Tongue (tissue), 2 donors: ENCODE results near the gene KRTAP5-2. TPM values are rescaled to one million over a fixed set of nuclear protein-coding genes. Genes with fewer than 3 reads are reported as not detected.
"Not testable (repeated sequence)": the region's sequence is repeated elsewhere in the genome, so short reads cannot be mapped to it uniquely, and the experiment has no call there.

ENCODE experiments used
- DNase-seq: peaks from one replicate; pipeline ENCODE4 v3.0.0-alpha.2; 2015
- total RNA-seq: library from RNA; depleted of rRNA; stranded (reverse); fragments of >200 nt; gene quantifications from one replicate; pipeline ENCODE4 v1.2.3, GENCODE V29; 2014

Gene KRTAP5-2
- total RNA-seq, 1 donor from 2014 or later, result not detected

DNA sequence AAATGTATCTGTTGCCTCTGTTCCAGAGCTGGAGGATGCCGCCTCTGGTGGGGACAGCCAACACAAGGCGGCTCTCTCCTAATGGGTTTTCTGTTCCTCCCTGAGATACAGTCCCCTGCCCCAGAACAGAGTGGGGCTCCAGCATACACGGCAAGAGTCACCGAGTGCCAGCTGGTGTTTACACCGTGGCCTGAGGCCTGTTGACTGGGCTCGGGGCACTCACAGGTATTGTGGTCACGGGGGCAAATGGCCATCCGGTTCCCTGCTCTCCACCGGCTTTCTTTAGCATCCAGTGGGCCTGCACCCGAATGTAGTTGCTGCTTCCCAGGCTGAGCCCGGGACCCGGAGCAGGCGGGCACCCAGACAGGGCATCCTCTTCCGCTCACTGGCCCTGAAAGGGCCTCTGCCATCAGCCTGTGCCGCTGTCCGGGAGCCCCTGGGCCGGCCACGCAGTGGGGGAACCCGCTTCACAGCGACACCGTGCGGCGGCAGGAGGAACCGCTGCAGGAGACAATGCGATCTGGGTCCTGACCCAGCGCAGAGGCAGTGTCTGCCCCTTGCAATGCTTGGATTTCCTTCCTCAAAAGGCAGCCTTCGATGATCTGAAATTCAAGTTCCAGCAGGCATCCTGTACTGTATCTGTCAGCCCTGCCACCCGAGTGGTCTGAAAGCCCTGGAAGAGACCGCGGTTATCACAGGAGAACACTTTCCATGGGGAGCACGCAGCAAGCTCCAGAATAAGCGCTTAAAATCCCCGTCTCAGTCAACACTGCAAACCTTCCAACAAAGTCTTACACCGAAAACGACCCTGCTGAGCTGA, 30.6 kb upstream of the KRTAP5-2 start:
- peak; percentile 72 for DNase-seq

DNA sequence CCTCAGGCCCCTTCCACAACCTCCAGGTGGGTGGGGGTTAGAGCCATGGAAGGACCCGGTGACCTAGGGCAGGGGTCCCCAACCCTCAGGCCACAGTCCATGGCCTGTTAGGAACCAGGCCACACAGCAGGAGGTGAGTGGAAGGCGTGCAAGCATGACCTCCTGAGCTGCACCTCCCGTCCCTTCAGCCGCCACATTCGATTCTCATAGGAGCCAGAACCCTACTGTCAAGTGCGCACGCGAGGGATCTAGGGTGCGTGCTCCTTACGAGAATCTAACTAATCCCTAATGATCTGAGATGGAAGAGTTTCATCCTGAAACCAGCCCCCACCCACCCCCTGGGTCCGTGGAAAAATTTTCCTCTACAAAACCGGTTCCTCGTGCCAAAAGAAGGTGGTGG, 27.4 kb upstream of the KRTAP5-2 start:
- no peak for DNase-seq

DNA sequence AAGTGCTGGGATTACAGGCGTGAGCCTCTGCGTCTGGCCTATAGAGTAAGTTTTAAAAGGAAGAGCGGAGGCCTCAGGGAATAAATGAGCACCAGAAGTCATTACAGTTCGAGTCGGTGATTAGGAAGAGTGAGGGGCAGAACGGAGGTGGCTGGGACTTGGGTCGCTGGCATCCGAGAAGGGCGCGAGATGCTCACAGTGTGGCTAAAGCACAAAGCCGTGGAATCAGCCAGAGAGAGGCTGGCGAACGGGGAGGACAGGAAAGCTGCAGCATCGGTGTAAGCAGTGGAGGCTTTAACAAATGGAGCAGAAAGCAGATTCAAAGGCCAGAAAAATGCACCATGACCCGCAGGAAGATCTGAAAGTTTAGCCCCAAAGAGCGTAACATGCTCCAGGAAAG, 26.5 kb upstream of the KRTAP5-2 start:
- no peak for DNase-seq

DNA sequence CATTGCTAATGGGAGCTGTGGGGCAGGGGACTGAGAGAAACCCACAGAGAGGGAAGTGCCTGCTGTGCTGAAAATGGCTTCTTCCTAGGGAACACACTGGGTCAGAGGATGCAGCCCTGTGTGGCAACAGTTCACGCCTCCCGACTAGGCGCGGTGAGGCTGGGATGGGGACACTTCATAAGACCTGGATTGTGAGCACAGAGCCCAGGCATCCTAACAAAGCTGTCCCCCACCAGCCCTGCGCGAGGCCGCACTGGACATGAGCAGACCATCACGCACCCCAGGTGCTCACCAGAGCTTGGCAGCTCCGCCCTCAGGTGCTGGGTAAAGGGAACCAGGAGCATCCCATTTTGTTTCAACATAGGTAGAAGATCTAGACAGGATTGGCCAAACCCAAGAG, 25.6 kb upstream of the KRTAP5-2 start:
- no peak for DNase-seq

DNA sequence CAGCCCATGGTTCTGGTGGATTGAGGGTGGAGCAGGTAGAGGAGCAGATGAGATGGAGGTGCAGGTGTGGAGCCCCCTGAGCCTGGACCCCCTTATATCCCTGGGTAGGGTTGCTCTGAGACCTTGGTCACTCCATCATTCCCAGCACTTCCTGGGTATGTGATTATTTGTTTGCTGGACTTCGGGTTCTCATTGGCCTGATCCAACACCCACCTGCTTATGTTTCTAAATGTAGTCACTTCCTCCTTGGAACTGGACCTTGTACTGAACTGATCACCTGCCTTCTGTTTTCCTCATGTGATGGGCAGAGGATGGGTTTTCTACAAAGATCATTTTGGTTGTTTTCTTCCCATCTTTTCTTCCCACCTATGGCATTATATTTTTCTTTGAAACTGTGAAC, 24.0 kb upstream of the KRTAP5-2 start, which contains the start of gene KRTAP5-4:
KRTAP5-4 (minus strand) TSS at position 53 of the 400 bp plus-strand sequence; CDS start at position 8, 45 bp downstream.
- DNase-seq, result no peak

DNA sequence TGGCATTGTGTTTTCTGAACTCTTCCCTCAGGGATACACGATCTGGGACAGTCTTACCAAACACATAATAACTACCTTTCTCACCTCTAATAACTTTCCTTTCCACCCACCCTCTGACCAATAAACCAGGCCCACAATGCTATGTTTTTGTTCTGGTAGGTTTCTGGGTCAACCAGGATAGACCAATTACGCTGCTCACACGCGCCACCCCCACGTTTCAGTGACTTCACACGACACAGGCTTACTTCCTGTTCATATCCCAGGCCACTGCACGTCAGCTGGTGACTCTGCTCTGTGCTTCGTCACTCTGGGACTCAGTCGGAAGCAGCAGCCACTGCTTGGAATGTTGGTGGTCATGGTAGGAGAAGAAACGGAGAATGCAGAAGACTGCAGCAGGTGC, 21.4 kb upstream of the KRTAP5-2 start:
- DNase-seq, result no peak

DNA sequence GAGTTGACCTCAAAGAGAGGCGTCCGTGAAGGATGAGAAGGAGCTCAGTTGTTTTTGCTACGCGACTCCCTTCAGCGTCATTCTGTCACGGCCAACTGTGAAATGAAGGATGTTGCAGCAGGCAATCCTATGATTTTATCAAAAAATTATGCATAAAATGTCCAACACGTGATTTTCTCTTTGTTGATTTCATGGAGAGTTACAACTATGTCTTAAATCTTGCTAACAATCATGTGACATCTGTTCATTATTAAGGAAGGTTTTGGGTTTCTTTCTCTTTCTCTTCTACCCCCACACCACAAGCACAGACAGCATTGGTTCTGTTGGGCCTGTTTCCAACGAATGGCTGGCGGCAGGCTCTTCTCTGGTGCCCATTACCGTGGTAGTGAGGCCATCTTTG, 20.1 kb upstream of the KRTAP5-2 start:
- no peak for DNase-seq

DNA sequence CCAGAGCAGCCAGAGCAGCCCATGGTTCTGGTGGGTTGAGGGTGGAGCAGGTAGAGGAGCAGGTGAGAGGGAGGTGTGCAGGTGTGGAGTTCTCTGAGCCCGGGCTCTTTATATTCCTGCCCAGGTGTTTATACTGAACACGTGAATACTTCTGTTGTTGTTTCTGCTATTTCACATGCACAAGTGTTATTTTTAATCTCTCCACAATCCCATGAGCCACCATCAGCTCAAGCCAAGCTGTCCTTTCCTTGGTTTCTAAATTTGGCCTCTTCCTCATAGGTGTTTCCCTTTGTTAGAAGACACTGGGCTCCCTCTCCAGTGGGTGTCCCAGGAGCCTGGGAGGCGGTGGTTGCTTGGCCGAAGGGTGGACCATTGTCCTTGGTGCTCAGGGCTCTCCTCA, 10.3 kb upstream of the KRTAP5-2 start, which contains the start of gene KRTAP5-3:
KRTAP5-3 (minus strand) TSS at position 101 of the 400 bp plus-strand sequence; CDS start at position 23, 78 bp downstream.
- no peak for DNase-seq

DNA sequence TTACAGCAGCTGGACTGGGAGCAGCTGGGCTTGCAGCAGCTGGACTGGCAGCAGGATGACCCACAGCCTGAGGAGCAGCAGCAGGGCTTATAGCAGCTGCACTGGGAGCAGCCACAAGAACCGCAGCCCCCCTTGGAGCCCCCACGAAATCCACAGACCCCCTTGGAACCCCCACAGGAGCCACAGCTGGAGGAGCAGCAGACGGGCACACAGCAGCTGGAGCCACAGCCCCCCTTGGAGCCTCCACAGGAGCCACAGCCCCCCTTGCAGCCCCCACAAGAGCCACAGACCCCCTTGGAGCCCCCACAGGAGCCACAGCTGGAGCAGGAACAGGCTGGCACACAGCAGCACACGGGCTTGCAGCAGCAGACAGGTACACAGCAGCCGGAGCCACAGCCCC, 9.8 kb upstream of the KRTAP5-2 start:
- DNase-seq, result not testable (repeated sequence)

DNA sequence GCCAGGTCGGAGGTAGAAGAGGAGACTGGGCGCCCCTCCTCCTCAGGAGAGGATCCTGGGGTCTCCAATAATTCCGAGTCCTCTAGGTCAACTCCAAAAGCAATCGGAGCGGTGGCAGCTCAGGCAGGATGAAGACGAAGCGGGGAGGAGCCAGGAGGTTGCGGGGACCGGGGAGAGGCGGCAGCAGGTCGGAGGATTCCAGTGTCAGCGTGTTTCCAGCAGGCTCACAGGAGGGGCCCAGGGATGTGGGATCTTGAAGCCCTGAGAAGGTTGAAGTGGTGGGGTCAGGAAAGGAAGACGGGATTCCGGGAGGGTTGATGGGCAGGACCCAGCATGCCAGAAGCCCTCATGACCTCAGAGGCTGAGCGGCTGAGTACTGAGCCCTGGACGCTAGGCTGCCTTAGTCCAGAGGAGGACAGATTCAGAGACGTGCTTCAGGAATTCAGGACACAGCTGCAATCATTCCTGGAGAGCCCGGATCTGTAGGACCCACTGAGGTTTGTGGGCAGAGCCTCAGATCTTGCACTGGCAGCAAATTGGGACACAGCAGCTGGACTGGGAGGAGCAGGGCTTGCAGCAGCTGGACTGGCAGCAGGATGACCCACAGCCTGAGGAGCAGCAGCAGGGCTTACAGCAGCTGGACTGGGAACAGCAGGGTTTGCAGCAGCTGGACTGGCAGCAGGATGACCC, 9.2 kb upstream of the KRTAP5-2 start:
- DNase-seq, result not testable (repeated sequence)

DNA sequence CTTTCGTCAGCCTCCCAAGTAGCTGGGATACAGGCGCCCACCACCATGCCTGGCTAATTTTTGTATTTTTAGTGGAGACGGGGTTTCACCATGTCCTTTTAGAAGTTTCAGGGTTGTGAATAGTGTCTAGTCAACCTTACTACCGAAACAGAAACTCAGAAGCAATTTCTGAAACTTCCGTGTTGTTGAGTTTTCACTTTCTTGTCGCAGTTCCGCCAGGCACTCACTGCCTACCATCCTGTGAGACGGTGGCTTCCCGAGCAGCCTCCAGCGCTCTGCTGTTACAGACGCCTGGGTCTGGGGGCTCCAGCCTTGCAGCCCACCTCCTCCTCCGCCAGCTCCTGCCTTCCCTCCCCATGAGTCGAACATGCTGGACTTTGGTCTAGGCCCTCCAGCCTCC, 7.8 kb upstream of the KRTAP5-2 start:
- not testable (repeated sequence) for DNase-seq

DNA sequence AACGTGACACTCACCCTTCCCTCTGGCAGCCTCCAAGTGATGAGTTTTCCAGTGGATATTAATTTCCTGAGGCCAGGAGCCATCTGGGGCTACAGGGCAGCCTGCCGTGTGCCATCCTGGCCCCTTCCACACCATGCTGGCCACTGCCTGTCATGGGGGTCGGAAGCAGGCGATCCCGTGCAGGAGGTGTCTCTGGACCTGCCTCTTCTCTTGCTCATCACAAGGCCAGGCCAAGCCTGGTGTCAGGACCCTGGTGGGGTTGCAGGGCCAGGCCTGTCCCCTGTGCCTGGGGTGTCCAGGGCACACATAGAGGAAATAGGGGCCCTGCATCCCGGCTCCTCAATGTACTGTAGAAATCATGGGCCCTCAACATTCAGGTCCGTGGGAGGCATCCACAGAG, 6.6 kb upstream of the KRTAP5-2 start:
- DNase-seq, result no peak

DNA sequence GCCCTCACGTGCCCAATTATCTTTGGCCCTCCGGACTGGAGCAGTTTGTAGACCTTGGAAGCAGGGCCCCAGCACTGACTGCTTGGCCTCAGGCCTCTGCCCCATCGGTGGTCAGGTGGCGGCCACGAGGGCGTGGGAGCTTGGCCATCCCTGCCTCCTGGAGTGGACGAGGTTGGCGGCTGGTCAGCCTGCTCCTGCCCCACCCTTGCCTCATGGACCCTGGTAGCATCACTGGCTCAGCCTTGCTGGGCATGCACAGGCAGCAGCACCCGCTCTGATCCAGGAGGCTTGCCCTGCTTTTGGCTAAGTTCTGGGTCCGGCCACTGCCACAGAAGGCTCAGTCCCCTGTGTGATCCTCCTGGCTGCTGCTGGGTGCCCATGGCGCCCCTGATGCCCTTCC, 6.1 kb upstream of the KRTAP5-2 start:
- DNase-seq, result no peak

DNA sequence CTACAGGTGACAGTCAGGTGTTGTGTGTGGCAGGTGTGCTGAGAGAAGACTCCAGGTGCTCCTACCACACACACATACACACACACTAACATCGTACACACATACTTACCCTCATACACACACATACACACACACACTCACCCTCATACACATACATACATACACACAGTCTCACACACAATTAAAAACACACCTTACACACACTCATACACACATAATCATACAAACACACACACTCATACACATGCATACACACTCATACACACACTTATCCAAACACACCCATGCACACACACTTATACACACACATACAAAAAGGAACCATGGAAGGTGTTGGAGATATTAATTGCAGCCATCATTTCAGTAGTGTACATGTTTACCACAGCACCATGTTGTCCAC, 5.5 kb upstream of the KRTAP5-2 start:
- no peak for DNase-seq

DNA sequence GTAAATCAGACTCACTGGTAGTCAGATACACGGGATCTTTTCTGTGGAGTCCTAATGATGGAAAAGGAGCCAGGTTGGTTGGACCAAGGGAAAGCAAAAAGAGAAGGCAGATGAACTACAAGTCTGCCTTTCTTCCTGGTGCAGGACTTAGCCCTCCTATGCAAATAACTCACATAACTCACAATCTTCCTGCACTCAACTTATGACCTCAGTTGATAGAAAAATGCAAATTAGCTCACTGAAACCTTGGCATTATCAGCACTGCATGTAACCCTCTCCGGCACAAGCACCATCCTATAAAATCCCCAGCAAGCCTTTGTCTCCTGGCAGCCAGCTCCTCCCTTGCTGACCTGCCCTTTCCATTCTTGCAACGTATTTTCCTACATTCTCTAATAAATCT, 3.6 kb upstream of the KRTAP5-2 start:
- DNase-seq, result not testable (repeated sequence)

DNA sequence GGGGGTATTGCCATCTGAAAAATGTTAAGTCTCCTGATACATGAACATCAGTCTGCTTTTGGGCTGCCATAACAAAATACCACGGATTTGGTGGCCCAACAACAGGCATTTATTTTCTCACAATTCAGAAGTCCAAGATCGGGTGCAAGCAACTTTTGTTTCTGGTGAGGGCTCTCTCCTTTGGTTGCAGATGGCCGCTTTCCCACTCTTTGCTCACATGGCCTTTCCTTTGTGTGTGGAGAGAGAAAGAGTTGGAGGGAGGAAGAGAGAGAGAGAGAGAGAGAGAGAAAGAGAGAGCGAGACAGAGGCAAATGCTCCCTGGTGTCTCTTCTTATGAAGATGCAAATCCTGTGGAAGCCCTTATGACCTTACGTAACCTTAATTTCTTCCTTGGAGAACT, 2.5 kb upstream of the KRTAP5-2 start:
- DNase-seq, result no peak

DNA sequence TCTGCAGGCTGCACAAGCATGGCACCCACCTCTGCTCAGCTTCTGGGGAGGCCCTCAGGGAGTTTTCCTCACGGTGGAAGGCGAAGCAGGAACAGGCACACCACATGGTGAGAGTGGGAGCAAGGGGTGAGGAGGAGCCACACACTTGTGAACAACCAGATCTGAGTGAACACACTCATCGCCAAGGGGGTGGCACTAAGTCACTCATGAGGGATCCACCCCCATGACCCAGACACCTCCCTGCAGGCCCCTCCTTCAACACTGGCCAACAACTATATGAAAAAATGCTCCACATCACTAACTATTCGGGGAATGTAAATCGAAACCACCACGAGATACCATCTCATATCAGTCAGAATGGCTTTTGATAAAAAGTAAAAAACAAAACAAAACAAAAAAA, 722 bp upstream of the KRTAP5-2 start:
- DNase-seq, result no peak

DNA sequence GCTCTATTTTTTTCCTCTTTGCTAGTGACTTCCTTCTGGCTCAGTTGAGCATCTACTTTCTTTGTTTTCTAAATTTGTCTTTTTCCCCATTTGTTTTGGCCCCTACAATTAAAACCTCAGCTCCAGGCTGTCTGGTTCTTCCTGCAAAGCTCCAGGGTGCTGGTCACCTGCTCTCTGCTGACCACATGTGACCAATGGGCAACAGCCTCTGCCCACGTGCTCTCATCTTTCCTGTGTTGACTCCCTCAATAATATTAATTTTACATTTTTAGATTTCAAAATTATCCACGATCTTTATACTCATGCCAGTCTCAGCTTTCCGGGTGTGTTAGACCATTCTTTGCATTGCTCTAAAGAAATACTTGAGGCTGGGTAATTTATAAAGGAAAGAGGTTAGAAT, 312 bp upstream of the KRTAP5-2 start:
- not testable (repeated sequence) for DNase-seq

DNA sequence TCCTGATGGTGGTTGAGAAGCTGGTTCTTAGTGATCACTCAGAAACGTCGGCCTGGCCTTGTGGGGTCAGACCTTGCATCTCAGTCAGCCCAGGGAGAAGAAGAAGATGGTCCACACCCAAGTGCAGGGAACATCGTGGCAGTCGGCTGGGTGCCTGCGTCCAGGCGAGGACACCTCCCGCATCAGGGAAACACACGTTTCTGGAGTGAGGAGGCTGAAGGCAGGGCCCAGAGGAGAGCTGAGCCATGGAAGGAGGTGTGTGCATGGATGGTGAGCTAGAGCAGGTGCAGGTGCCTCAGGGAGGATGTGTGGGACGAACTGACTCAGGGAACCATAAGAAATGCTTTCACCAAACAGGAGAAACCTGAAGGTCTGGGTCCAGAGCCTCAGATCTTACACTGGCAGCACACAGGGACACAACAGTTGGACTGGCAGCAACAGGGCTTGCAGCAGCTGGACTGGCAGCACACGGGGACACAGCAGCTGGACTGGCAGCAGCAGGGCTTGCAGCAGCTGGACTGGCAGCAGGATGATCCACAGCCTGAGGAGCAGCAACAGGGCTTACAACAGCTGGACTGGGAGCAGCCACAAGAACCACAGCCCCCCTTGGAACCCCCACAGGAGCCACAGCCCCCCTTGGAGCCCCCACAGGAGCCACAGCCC, 632 bp downstream of the KRTAP5-2 start:
- DNase-seq, result peak; percentile 66

DNA sequence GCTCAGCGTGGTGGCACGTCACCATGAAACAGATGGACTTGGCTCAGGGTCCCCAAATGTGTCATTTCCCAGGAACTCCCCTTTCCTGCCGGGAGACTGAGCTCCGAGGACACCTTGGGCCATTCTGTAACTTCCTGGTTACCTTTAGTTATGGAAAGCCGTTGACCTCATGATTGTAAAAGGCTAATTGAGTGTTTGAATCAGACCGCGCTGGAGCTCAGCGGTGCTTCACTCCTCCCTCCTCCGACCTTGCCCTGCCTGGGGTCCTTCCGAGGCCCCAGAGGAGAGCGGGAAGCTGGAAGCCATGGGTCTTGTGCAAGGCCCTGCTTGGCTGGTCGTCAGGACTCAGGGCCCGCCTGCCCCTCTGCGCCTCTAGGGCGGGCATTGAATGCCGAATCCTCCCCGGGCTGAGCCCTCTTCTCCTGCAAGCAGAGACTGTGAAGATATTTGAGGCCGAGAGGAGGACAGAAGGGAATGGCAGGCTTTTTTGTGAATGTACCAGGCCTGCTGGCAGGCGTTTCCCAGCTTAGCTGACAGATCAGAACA, 1.4 kb downstream of the KRTAP5-2 start:
- DNase-seq, result not testable (repeated sequence)

DNA sequence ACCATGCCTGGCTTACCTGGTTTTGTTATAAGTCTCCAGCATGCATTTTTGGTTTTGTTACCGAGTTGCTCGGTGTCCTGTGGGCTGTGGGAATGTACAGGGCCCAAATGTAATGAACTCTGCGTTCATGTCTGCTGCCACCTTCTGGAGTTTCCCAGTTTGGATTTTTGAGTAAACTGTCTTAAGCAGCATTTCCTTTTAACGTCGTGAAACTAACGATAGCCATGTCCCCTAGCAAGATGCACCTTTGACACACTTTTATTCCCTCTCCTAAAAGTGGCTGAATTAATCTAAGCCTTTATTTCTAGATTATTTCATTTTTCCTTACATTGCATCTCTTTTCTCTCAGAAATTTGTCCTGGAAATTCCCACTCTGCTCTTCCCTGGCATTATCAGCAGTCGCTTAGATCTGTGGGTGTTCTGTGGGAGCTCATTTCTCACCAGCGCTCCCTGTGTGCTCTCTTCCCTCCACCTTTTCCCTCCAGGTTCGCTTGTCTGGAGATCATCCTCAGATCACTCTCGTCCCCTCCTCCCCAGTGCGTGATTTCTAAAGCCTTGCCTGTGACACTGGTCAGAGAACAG, 2.0 kb downstream of the KRTAP5-2 start:
- DNase-seq, result not testable (repeated sequence)

DNA sequence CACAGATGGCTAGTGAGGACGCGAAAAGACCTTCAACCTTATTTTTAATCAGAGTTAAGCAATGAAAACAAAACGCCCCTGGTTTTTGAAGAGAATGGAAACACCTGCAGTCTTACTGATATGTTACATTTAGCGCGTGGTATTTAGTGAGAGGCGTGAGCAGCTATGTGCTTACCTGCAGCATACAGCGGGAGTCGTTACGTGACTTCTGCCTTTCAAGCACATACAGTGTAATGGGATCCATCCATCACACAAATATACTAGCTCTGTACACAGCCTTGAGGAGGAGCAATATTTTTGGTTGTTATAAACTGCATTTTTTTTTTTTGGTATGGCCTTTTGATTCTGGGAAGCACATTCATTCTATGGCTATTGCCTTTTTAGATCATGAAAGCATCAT, 5.5 kb downstream of the KRTAP5-2 start:
- no peak for DNase-seq
